ENCODE results near the gene CORO6.

The CORO6 gene

DNA sequence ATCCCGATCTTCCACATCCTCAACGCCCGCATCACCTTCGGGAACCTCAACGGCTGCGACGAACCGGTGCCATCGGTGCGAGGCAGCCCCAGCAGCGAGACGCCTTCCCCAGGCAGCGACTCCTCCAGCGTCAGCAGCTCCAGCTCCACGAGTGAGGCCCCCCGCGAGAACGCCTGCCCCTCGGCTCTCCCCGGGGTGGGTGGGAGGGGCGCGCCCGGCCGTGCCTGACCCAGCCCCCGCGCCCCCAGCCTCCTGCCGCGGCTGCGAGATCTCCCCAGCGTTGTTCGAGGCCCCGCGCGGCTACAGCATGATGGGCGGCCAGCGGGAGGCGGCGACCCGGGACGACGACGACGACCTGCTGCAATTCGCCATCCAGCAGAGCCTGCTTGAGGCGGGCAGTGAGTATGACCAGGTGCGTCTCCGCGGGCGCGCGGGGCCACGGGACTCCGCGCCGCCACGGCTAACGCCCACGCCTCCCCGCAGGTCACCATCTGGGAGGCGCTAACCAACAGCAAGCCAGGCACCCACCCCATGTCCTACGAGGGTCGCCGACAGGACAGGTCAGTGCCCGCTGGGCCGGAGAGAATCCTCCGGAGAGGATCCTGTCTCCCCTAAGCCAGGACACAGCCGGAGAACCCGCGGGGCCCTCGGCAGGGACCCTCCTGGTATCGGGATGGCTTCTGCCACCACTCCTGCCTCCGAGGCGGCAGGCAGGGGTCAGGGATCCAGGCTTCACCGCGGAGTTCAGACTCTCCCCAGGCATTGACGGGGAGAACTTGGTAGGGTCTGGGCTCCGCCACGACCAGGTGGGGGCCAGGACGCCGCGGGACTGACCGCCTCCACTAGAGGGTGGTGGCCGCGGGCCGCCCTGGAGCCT lies 10.1 kb downstream of the CORO6 start:
- no peak for DNase-seq

DNA sequence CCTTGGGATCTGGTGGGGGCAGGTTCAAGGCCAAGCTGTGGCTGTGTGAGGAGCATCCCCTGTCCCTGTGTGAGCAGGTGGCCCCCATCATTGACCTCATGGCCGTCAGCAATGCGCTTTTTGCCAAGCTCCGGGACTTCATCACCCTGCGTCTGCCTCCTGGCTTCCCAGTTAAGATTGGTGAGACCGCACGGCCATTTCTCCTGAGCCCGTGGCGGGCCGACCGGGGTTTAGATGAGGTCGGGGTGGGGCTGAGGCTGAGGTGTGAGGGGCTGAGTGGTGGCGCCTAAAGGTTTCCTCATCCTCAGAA lies 10.7 kb downstream of the CORO6 start:
- DNase-seq = no peak

DNA sequence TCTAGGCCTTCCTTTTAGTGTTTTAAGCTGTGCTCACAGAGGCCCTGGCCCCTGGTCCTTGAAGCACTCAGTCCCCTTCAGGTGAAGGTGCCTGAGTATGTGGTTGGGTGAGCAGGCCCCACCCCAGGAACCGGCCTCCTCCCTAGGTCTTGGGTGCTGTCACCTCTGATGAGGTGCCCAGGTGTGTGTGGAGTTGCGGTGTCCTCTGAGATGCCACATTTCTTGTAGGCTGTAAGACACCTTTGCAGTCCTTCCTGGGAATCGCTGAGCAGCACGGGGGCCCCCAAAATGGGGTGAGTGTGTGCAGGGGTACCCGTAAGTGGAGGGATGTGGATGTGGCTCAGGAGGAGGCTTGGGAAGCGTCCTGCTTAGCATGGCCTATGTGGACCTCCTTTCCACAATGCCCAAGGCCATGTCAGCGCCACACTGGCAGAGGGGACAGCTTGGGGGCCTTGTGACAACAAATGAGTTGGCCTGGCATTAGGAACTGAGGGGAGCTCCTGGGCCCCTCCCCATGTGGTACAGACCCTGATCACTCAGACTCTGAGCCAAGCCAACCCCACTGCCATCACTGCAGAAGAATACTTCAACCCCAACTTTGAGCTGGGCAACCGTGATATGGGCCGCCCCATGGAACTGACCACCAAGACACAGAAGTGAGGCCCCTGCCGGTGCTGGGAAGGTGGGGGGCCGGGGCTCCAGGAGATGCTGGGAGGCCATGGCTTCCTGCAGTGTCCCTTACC lies 11.2 kb downstream of the CORO6 start:
- no peak for DNase-seq

DNA sequence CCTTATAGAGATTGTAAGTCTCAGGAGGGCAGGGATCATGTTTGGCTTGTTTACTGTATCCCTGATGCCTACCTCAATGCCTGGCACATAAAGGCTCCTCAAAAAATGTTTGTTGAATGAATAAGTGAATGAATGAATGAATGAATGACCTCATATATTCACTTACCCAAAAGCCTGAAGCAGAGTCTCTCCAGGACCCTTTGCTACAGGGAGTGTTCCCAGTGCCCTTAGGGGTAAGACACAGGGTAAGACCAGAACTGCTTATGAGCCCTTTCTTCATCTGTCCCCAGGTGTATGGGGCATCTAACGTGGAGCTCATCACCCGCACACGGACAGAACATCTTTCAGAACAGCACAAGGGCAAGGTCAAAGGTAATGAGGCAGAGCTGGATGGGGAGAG lies 12.3 kb downstream of the CORO6 start:
- DNase-seq = no peak

DNA sequence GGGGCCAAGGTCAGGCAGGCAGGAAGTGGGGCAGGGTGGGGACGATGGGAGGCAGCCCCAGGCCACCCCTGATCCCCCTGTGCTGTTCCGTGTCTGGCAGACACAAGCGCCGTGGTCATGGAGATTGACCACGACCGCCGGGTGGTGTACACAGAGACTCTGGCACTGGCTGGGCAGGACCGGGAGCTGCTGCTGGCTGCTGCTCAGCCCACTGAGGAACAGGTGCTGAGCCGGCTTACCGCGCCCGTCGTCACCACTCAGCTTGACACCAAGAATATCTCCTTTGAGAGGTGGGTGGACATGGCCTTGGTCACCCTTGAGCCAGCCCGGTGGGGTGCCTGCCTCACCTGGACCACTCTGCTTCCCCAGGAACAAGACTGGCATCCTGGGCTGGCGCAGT lies 13.7 kb downstream of the CORO6 start:
- no peak for DNase-seq

DNA sequence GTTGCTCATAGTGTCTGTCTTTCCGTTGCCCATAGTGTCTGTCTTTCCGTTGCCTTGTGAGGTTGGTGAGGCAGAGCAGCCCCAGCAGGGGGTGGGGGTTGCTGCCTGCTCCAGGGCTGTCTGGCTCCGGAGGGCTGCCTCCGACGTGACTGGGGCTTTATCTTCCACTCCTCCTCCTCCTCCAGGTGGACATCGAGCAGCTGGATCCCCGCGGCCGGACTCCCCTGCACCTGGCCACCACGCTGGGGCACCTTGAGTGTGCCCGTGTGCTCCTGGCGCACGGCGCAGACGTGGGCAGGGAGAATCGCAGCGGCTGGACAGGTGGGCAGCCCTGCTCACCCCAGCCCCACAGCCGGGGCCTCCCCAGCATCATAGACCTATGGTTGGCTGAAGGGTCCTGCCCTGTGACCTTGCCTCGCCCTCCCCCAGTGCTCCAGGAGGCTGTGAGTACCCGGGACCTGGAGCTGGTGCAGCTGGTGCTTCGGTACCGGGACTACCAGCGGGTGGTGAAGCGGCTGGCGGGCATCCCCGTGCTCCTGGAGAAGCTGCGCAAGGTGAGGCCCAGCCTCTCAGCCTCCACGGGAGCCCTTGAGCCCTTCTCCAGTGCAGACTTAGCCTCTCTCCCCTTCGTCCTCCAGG lies 15.0 kb downstream of the CORO6 start:
- DNase-seq = no peak

DNA sequence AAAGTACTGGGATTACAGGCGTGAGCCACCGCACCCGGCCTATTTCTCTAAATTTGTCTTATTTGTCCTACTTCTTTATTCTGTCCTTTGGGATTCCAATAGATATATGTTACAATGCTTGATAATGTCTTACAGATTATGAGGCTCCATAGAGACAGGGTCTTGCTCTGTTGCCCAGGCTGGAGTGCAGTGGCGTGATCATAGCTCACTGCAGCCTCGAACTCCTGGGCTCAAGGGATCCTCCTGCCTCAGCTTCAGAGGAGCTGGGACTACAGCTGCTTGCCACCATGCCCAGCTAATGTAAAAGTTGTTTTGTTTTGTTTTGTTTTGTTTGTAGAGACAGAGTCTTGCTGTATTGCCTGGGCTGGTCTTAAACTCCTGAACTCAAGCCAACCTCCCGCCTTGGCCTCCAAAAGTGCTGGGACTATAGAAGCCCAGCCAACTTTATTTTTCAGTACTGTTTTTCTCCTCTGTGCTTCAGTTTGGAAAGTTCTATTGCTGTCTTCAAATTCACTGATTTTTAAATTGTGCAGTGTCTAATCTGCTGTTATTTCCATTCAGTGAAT lies 19.5 kb downstream of the CORO6 start:
- DNase-seq = no peak

DNA sequence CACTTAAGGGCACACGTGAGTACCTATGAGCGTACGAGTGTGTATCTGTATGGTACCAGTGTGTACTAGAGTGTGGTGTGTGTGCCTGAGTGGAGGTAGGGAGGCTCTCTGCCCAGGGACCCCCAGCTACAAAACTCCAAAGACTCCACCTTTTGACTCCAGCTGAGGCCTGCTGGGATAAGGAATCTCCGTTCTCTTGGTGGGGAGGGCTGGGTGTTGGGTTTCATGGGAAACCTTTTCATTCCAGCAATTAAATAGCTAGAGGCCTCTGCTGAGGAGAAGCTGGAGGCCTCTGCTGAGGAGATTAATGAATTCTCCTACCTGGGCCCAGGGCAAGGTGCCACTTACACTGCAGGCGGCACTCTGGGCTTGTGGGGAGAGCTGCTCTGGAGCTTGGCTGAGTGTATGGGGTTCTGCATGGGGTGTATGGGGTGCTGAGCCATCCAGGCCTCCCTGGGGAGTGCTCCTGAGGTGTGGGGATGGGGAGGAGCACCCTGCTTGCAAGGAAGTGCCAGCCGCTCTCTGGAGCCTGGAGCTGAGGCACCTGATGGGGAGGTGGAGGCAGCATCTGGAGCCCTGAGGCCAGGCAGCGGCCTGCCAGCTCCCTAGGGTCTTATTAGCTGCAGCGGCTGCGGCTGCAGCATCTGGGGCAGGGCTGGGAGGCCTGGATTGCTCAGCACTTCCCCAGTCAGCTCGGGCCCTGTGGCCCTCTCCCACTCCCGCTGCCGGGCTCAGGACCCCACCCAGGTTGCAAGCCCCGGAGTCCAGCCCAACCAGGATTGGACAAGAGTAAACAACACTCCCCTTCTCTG lies 25.1 kb downstream of the CORO6 start:
- DNase-seq = no peak

DNA sequence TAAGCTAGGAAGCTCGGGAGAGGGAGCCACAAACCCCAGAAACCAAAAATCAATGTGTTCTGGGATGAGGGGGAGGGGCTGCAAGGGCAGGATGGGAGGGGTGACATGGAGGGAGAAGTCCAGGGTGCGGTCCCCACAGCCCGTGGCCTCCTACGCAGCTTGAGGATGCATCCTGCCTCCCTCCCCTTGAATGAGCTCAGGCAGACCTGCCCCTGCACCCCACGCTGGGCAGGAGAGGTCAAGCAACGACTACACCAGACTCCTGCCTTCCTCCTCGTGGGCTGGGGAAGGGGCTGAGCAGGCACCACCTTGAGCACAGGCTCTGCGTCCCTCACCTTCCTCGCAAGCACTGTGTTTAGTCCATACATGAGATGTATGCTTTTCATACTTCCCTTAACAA lies 25.9 kb downstream of the CORO6 start:
- DNase-seq = no peak

DNA sequence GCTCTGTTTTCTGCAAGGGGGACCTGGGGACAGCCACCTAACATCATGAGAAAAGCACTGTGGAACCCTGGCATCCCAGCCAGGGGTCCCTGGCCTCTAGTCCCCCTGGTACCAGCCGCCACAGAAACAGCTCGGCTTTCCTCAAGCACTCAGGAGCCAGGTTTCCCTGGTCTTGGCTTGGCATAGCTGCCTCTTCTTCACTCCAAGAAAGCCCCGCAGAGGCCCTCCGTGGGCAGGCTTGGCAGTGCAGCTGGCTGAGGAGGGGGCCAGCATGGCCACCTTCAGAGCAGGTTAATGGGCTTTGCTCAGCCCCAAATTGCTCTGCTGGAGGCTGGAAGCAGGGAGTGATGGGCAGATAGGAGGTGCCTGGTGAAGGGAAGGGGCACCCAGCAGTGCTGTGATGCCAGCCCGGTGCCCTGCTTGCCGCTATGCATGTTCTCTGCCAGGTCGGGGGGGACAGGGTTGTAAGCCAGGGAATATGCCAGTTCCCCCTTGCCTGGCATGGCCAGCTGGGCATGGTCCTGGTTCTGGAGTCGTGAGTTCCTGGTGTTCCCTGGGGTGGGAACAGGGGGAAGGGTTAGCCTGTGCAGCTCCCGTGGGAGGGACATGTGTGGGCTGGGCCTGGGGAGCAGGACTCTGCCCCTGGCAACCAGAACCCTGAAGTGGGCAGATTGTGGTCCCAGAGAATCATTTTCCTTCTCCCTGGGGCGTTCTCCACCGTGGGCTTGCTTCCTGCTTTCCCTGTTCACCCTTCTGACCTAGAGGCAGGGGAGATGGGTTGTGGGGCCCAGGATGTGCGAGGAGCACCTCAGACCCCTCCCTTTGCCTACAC lies 26.6 kb downstream of the CORO6 start:
- DNase-seq = no peak

DNA sequence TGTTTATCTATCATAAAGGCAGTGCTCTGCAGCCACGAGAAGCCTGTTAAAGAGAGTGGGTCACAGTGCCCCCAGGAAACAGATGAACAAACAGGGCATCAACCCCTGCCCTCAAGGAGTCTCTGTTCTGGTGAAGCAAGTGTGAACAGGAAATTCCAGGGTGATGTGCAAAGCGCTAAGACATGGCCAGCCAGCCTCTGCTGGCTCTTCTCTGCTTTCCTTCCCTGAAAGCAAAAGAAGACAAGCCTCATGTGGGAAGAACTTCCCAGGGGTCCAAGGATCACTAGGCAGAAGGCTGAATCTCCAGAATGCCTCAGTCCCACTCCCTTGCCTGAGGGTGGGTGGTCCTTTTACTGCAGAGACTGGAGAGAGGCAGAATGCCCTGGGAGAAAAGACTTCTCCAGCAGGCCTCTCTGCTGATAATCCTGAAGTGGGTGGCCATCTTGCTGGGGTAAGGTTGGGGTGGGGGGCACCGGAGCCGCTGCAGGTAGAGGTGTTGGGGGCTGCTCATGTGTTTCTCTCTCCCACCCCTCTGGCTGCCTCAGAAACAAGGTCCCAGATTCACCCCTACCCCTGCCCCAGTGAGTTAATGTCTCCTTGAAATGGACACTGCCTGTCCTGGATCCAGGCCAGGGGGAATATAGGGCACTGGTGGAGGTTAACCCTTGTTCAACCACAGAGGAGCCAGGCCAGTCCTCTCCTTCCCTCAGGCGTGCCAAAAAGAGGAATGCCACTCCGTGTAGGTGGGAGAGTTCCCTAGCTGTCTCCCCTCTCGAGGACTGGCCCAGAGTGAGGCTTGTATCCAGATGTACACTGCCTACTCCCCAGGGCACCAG lies 27.4 kb downstream of the CORO6 start:
- DNase-seq = no peak

DNA sequence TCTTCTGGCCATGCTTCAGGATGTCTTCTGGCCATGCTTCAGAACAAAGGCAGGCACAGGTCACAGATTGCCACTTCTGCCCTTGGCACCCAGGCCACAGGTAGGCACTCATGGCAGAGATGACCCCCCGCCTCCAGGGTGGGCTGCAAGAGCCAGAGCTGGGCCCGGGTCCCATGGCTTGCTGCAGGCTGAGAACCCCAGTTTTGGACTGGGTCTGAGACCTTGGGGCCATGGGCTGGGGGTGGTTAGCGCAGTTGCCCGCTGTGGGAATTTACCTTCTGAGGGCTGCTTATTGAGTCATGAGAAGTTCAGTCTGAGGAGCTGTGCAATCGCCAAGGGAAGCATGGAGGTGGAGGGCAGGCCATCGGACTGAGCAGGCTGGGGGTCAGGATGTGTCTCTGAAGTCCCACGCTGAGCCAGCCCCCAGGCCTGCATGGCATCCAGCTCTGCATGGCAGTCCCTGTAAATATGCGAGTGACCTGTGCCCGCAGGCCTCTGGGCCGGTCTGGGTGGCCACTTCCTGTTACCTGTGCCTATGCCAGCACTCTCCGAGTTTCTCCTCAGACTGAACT lies 28.1 kb downstream of the CORO6 start:
- DNase-seq = no peak

DNA sequence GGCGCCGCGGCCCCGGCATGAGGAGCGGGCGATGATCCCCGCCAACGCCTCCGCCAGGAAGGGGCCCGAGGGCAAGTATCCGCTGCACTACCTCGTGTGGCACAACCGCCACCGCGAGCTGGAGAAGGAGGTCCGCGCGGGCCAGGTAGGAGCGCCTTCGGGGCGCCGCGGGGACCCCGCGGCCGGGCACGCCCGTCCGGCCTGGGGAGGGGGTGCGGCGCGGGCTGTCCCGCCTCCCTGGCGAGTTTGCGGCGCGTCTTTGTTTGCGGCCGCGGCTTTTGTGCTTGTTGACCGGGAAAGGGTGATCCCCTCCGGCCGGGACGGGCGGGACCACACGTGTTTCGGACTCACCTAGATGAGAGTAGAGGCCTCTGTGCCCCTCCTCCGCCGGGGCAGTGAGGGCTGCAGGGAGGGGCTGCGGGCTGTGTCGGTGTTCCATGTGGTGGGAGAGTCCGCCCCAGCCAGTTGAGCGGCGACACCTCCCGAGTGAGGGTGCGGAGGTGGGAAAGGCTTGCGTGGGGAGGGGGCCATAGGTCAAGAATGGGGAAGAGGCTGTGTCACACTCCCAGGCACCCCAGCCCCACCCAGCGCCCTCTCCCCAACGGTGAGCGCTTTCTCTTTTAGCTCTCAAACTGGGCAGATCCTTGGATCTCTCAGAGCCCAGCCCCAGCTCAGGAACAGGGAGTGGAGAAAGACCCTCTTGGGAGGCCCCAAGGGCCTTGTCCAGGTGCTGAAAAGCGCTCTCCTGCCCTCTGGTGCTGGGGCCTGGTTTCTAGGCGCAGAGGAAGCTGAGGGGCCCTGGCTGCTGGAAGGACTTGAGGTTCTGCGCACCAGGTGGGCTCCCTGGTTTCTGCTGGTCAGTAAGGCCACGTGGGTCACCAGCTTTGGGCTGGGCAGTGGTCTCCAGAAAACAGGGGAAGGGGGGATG lies 28.9 kb downstream of the CORO6 start:
- DNase-seq = no peak

DNA sequence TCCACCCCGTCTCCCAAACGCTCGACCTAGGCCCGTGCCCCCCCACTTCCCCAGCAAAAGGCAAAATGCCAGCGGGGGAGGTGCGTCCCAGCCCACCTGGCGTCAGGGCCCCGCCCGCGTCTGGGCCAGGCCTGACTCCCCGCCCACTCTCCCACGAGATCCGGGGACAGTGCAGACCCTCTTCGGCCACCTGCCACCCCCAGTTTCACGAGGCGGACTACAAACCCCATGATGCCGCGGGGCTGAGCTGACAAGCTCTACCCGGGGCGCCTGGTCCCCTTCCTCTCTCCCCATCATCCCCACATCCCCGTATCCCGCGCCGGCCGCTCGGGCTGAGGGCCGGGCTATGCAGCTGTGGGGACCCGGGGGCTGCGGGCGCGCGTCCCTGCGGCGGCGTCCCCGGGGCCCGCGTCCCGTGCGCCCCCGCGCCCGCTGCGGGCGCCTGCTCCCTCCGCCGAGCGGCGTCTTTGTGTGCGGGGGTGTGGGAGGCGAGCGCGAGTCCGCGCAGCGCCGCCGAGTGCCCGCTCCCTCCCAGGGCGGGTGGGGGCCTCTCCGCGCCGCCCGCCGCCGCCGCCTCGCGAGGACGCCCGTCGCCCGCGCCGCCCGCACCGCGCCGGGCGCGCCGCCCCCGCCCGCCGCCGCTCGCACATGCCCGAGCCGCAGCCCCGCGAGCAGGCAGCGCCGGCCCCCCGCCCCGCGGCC lies 29.7 kb downstream of the CORO6 start, which contains the start of gene ANKRD13B:
TSS of gene ANKRD13B (plus strand) at position 283 of the 702 bp plus-strand sequence. CDS start 490 bp downstream, outside the sequence.
- peak; percentile 12 for DNase-seq

DNA sequence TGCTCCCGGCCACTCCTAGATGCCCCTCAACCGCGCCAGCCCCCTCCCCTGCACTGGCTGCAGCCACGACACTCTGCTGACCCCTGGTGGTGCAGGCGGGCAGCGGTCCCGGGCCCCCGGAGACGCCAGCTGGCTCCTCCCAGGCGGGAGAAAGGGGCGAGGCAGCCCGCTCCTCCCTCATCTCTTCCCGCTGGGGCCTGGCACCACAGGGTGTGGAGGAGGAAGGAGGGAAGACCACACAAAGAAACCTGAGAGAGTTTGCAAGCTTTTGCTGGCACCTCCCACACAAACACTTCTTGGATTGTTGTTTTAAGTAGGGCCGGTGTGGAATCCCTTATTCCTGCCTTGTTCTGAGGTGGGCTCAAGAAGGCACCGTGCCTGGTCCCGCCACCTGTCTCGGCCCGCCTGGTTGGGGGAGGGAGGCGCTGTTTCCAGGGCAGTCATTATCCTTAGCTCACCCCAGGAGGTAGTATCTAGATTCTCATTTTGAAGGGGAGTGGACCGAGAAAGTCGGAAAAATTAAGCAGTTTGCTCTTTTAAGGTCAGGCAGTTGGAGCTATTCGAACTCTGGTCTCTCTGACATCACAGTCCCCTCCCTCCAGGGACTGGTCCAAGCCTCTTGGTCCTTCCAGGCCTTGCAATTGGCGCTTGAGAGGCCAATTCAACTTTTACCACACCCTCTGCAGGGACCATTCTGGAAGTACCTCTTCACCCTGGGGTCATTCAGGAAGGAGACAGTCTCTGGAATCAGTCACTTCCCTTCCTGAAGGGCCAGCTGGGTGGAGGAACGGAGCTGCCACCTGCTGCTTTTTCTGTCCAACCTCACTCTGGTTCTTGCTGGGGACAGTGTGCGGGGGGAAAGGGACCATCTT lies 30.7 kb downstream of the CORO6 start:
- DNase-seq = peak; percentile 73

DNA sequence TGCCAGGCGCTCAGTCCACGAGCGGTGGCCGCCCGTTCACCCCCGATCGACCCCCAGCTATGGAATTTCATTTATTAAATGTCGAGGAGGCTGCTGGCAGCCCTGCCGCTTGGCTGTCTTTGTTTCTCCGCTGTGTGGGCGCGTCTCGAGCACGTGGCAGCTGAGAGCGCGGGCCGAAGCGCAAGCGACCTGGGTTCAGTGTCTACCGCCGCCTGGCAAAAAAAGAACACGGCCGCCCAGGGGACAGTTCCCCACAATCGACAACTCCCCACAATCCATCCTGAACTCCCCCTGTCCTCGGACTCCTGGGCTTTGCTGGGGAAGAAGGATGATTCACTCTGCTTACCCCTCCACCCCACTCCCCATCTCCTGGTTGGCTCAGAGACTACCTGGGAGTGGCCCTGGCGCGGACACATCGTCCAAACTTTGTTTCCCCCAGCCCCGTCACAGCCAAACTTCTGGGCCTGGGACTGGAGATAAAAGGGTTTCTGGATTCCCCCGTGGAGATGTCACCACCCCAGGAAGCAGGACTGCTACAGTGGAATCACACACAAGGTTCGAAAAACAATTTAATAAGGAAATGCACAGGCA lies 31.5 kb downstream of the CORO6 start:
- DNase-seq = no peak
